KOPT-K1 (cell line): ENCODE measurements around the gene SYT12.

ENCODE experiments used
- H3K27ac ChIP-seq: fragments of 200-600 bp; sonication (generic); 2 replicates; pipeline ENCODE4 v1.5.1; 2016; ENCODE audit warnings: antibody characterized with exemption, mild to moderate bottlenecking, low read depth, low read length; ENCODE audit not compliant: poor library complexity, severe bottlenecking
- H3K36me3 ChIP-seq: fragments of 200-600 bp; sonication (generic); 2 replicates; pipeline ENCODE4 v1.5.1; 2017; ENCODE audit warnings: antibody characterized with exemption, mild to moderate bottlenecking, low read length, moderate library complexity; ENCODE audit not compliant: insufficient read depth
- H3K9me3 ChIP-seq: fragments of 200-600 bp; sonication (generic); 2 replicates; pipeline ENCODE4 v1.5.1; 2017; ENCODE audit warnings: antibody characterized with exemption, low read length, mild to moderate bottlenecking; ENCODE audit not compliant: insufficient read depth, poor library complexity, severe bottlenecking

SYT12 gene

DNA sequence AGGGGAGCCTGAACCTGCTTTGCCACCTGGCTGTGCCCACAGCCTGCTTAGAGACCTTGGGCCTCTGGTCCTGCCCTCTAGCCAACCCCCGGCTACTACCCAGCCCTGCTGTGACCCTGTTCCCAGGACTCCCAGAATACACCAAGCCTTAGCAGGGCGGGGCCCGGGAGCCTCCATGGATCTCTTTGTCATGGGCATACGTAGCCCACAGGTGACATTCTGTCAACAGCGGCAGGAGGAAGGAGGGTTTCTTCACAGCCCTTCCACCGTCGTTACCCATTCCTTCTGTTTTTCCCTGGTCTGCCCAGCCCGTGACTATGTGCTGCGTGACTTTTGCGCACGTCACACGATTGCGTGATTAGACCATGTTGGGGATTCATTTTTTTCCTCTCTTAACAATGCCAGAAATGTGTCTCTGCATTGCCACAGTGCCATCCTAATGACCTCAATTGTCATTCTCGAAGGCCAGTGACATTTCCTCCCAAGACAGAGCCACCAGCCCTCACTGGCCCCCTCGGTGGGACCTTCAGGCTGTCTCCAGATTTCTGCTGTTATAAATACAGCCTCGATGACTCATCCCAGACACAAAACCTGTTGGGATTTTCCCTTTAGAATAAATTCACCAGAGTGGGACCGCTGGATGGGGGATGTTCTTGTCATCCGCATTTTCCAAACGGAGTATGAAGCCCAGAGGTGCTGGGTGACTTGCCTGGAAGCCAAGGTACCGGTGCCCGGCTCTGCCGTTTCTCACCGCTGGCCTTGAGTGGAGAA, 9.0 kb downstream of the SYT12 start:
- H3K9me3 ChIP-seq, result no peaks in the 10 kb centered on the region
- no peak overlapping the region for H3K27ac ChIP-seq
- H3K36me3 ChIP-seq, result no peaks in the 10 kb centered on the region

DNA sequence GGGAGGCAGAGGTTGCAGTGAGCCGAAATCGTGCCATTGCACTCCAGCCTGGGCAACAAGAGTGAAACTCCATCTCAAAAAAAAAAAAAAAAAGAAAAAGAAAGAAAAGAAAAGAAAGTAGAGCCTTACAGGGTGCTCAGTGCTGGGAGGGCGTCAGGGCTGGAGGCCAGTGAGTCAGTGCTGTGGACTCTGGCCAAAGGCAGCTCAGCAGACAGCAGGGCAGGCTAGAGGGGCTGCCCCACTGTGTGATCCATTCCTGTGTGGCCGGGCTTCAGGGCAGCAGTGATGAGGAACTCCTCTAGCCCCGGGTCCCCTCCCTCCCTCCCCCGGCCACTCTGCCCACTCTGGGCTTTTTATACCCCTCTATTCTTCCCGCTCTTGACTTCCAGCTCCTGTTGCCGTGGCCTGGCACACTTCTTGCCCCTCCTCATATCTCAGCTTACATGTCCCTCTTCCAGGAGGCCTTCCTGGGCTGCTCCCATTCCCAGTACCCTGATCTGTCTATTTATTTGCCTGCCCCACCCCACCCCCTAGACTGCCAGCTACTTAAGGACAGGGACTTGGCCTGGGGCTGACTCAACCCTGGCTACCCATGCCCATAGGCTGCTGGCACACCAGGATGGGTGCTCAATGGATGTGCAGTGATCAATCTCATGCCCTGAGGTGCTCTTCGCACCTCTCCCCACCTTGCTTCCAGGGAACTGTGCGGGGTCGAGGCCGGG, 10.1 kb downstream of the SYT12 start:
- Histone ChIP-seq H3K9me3 (no peaks in the 10 kb centered on the region), H3K36me3 (no peaks in the 10 kb centered on the region), H3K27ac (no peak overlapping the region)

DNA sequence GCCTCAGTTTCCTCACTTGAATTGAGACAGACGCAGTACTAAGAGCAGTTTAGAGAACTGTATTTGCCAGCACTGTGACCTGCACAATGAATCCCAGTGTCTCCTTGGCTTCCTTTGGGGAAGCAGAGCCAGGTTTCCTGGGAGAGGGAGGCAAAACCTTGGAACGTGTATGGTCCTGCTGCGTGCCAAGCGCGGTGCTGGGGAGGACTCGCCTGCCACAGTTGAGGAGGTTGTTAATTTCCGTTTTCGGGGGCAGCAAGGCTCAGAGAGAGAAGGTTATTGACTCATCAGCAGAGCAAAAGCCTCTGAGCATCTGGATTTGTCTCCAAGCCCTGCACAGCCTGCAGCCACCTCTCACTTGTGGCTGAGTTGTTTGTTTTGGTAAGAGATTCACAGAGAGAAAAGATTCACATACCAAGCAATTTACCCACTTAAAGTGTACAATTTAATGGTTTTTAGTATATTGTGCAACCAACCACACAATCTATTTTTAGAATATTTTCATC, 10.8 kb downstream of the SYT12 start:
- no peak overlapping the region for H3K27ac ChIP-seq
- no peaks in the 10 kb centered on the region for H3K36me3 ChIP-seq
- no peaks in the 10 kb centered on the region for H3K9me3 ChIP-seq

DNA sequence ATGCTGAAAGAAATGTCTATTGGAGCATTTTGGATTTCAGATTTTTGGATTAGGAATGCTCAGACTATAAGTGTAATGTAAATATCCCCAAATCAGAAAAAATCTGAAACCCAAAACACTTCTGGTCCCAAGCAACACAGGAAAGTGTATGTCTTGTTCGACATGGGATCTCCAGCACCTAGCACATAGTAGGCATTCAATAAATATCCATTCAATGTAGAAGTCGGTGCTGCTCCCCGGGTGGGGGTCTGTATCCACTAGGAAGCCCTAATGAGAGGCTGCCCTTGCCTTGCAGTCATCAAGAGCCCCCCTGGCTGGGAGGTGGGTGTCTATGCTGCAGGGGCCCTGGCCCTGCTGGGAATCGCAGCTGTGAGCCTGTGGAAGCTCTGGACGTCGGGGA, 11.4 kb downstream of the SYT12 start:
- Histone ChIP-seq H3K9me3 (no peaks in the 10 kb centered on the region), H3K27ac (no peak overlapping the region), H3K36me3 (no peaks in the 10 kb centered on the region)

DNA sequence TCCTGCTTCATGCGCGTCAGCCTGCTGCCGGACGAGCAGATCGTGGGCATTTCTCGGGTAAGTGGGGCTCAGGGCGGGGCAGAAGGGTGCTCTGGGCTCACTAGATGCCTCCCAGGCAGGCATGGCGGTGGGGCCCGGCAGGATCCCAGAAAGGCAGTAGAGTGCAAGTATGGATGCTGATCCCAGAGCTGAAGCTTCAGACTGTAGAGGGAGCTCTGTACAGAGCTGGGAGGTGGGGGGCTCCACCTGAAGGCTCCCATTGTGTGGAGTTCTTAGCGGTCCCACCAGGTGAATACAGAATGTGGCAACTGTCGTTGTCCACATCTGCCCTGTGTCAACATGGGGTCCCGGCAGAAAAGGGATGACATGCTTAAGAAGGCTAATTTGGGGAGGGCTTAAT, 17.2 kb downstream of the SYT12 start:
- no peaks in the 10 kb centered on the region for H3K36me3 ChIP-seq
- no peaks in the 10 kb centered on the region for H3K9me3 ChIP-seq
- no peak overlapping the region for H3K27ac ChIP-seq

DNA sequence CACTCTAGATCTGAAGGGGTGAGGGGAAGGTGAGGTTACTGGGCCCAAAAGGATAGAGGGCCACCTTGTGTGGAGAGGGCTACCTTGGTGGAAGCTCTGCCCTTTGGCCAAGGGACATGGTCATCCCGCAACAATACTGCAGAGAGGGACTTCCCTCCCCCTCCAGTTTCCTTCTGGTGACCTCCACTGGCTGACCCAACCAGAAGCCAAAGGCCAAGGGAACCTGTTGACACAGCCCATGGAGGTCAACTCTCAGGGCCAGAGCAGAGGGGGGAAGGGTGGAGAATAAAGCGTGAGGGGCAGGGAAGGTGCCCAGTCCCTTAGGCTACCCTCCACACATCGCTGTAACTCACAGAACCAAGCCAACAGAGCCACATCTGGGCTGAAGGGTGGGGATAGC, 18.7 kb downstream of the SYT12 start:
- Histone ChIP-seq H3K36me3 (no peaks in the 10 kb centered on the region), H3K27ac (no peak overlapping the region), H3K9me3 (no peaks in the 10 kb centered on the region)

DNA sequence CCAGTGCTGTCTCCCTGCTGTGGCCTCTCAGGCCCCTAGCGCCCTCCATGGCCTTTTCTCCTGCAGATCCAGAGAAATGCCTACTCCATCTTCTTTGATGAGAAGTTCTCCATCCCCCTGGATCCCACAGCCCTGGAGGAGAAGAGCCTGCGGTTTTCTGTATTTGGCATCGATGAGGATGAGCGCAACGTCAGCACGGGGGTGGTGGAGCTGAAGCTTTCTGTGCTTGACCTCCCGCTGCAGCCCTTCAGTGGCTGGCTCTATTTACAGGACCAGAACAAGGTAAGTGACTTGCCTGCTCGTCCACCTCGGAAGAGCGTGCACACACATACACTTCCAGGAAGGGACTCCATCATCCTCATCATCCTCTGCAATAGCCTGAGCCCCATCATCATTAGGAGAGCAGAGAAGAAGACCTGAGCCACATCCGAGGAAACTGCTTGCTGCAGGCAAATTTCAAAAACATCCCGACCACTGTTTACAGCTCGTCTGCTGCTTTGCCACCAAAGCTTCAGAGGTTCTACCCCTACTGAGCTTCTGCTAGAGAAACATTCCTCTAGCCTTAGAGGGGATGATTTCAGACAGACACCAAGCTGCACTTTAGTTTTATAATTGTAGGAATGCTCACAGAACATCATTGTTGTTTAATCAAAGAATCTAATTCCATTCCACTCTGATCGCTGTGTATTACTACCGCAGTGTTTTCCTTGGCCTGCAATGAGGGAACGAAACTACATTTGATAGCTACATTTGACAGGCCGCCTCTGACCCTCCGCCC, 20.8 kb downstream of the SYT12 start:
- Histone ChIP-seq H3K27ac (no peak overlapping the region), H3K36me3 (no peaks in the 10 kb centered on the region), H3K9me3 (no peaks in the 10 kb centered on the region)

DNA sequence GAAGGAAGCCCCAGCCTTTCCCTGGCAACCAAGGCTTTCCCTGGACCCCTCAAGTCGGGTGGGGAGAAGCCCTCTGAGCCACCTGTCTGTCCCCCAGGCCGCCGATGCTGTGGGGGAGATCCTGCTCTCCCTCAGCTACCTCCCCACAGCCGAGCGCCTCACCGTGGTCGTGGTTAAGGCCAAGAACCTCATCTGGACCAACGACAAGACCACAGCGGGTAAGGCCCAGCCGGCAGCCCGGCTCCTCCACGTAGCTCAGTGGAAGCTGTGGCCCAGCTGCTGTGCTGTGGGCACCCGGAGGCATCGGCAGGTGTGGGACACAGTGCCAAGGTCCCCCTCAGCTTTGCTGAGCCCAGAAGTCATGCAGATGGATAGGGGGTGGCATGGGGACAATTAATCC, 21.6 kb downstream of the SYT12 start:
- H3K27ac ChIP-seq, result no peak overlapping the region
- no peaks in the 10 kb centered on the region for H3K9me3 ChIP-seq
- no peaks in the 10 kb centered on the region for H3K36me3 ChIP-seq

DNA sequence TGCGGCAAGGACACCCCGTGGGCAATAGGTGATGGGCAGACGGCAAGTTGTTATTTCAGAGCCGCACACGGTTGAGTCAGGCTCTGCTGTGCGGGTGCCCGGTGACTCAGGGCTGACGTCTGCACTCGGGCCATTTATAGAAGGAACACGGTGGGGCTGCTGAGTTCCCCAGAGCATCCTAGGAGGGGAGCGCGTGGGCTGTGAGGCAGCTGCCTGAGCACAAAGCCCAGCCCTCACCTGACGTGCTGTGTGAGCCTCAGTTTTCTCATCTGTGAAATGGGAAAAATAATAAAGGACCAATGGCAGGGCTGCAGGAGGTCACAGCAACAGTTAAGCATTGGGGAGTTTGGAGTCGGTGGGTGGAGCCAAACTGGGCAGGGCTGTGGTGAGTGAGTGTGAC, 22.4 kb downstream of the SYT12 start:
- H3K27ac ChIP-seq, result no peak overlapping the region
- no peaks in the 10 kb centered on the region for H3K9me3 ChIP-seq
- H3K36me3 ChIP-seq, result no peaks in the 10 kb centered on the region

DNA sequence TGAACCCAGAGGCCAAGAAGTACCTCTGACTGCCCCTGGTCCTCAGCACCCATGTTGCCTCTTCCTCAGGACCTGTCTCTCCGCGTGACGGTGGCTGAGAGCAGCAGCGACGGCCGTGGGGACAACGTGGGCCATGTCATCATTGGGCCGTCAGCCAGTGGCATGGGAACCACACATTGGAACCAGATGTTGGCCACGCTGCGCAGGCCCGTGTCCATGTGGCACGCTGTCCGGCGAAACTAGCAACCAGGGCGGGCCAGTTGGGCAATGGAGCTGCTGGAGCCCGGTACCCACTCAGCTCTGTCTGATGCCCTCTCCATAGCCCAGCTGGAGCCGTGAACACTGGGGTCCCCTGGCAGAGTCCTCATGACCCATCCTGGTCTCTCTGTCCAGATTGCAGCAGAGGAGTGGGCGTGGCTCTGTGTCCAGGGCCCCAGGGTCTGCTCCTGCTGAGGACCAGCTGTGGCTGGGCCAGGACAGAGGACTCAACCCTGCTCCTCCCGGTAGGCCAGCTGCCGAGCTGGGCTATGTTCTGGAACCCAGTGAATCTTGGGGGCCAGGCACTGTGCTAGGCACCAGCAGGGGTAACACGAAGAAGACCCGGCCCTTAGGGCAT, 25.7 kb downstream of the SYT12 start:
- H3K36me3 ChIP-seq, result no peaks in the 10 kb centered on the region
- no peak overlapping the region for H3K27ac ChIP-seq
- H3K9me3 ChIP-seq, result no peaks in the 10 kb centered on the region

DNA sequence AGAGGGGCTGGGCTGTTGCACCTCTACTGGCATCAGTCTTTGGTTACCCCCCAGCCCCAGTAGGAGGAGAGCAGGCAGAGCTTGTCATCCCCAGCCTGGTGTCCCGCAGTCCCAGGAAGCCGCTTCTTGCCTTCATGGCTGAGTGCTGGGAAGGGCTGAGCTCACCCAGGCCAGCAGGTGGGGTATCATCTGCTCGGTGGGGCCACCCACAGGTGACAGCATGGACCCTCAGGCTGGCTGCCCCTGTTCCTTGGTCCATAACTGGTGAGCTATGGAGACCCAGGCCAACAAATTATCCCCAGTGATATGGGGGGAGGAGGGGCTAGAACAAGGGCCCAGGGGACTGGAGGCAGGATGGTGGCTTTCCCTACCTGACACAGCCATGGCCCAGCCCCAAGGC, 27.2 kb downstream of the SYT12 start:
- no peak overlapping the region for H3K27ac ChIP-seq
- no peaks in the 10 kb centered on the region for H3K9me3 ChIP-seq
- H3K36me3 ChIP-seq, result no peaks in the 10 kb centered on the region

DNA sequence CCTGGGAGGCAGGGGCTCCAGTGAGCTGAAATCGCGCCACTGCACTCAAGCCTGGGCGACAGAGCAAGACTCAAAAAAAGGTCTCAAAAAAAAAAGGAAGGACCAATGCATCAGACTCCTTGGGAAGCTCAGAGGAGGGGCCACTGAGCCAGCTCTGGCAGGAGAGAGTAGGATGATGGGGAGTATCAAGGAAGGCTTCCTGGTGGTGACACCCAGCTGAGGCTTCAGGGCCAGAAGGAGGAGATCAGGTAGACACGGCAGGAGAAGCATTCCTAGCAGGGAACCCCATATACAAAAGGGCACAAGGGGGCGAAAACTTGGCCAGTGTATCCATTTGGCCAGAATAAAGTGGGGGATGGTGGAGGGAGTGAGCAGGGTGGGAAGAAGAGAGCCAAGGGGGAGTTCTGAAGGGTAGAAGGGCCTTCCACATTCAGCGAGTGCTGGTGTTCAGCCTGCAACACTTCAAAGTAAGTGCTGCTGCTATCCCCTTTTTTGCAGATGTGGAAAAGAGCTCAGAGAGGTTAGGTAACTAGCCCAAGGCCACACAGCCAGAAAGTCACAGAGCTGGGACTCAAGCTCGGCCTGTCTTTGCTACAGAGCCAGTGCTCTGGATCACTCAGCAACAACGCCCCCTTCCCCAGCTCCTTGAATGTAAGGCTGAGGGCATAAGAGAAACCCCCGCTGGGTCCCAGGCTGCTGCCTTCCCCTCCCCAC, 28.4 kb downstream of the SYT12 start:
- no peak overlapping the region for H3K27ac ChIP-seq
- no peaks in the 10 kb centered on the region for H3K36me3 ChIP-seq
- H3K9me3 ChIP-seq, result no peaks in the 10 kb centered on the region

DNA sequence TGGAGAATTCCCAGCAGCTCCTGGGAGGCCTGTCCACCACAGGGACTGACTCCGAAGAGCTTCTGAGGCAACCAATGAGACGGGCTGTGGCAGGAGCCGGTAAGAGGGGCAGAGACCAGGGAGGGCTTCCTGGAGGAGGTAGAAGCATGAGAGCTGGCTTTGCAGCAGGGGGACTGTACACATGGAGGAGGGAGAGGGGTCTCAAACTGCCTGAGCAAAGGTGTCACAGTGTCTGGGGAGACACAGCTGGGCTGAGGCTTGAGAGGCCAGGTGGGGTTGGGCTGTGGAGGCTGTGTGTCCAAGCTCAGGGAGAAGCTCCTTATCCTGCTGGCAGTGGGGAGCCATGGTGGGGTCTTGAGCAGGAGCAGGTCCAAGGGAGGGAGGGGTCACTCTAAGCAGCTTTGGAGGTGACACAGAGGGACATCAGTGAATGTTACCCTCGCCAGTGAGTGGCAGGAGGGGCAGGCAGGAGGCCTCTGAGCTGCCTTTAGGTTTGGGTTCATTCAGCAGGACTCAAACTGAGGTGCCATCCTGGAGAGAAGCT, 29.1 kb downstream of the SYT12 start:
- Histone ChIP-seq H3K27ac (no peak overlapping the region), H3K36me3 (no peaks in the 10 kb centered on the region)

DNA sequence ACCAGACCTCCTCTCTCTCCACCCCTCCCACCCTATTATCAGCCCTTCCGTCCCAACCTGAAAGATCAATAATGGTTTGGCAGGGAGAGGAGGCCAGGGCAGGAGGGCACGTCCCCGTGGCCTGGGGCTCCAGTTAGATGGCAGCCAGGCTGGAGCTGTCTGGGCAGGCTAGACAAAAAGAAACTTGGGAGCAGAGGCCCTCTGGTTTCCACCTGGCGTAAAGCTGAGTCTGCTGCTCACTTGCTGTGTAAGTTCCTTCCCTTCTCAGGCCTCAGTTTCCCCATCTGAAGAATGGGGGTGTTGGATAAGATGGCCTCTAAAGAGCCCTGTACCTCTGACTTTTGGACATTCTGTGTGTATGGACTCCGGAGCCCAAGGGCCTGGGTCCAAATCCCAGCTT, 30.0 kb downstream of the SYT12 start:
- Histone ChIP-seq H3K9me3 (no peaks in the 10 kb centered on the region), H3K36me3 (no peaks in the 10 kb centered on the region), H3K27ac (no peak overlapping the region)

More for the DNA sequence above, 29.1 kb downstream of the SYT12 start:
- no peaks in the 10 kb centered on the region for H3K9me3 ChIP-seq
